Common myeloid progenitor, CD34-positive (primary cell): Measurements from ENCODE around the gene RPL36A.

ENCODE experiments used
- CTCF ChIA-PET: fragments of 350-600 bp; sonication (Branson Sonifier 250); formaldehyde crosslinking; loops from one replicate; lab custom pipeline; 2021; ENCODE audit warnings: antibody characterized with exemption; lab: Charles Lee
- POLR2A ChIA-PET: fragments of 350-600 bp; sonication (Branson Sonifier 250); formaldehyde crosslinking; loops from one replicate; lab custom pipeline; 2021; ENCODE audit warnings: antibody characterized with exemption; lab: Charles Lee
- DNase-seq, 3 donors: peaks; one replicate each; pipeline versions ENCODE4 v3.0.0 to v3.0.0-alpha.2; 2013
- H3K27ac ChIP-seq, 2 experiments: 1 replicate in 1 of 2; 2 replicates in 1 of 2; pipeline ENCODE4 v1.7.0; 2013; ENCODE audit warnings: inconsistent platforms in 2 of 2, low read length in 2 of 2, mild to moderate bottlenecking in 2 of 2, low read depth in 1 of 2, moderate library complexity in 1 of 2; ENCODE audit not compliant: severe bottlenecking in 2 of 2, insufficient read depth in 1 of 2, poor library complexity in 1 of 2
- H3K27me3 ChIP-seq, 5 experiments: replicated peaks in 2 of 5; 1 replicate in 3 of 5; 2 replicates in 2 of 5; pipeline versions ENCODE4 v1.6.1 to v1.7.0; 2013; ENCODE audit warnings: low read length in 4 of 5, mild to moderate bottlenecking in 2 of 5, moderate library complexity in 2 of 5, inconsistent platforms in 1 of 5; ENCODE audit not compliant: insufficient read depth in 5 of 5, control insufficient read depth in 4 of 5
- H3K36me3 ChIP-seq, 4 experiments: 1 replicate in 2 of 4; 2 replicates in 2 of 4; pipeline versions ENCODE4 v1.6.1 to v1.7.0; 2013; ENCODE audit warnings: low read length in 3 of 4, control low read depth in 1 of 4, mild to moderate bottlenecking in 1 of 4; ENCODE audit not compliant: control insufficient read depth in 4 of 4, insufficient read depth in 4 of 4
- H3K4me1 ChIP-seq, 4 experiments: 1 replicate in 3 of 4; 2 replicates in 1 of 4; pipeline versions ENCODE4 v1.6.1 to v1.7.1; 2013; ENCODE audit warnings: low read length in 3 of 4, mild to moderate bottlenecking in 3 of 4, control low read depth in 1 of 4, inconsistent platforms in 1 of 4, moderate library complexity in 1 of 4; ENCODE audit not compliant: control insufficient read depth in 4 of 4, insufficient read depth in 4 of 4; ENCODE audit errors: control extremely low read depth in 1 of 4
- H3K4me3 ChIP-seq, 7 experiments: 1 replicate in 4 of 7; 2 replicates in 3 of 7; pipeline versions ENCODE4 v1.5.1 to v1.7.0; 2013; ENCODE audit warnings: mild to moderate bottlenecking in 7 of 7, low read length in 6 of 7, moderate library complexity in 6 of 7, inconsistent platforms in 2 of 7, low read depth in 2 of 7, control low read depth in 1 of 7; ENCODE audit not compliant: insufficient read depth in 4 of 7, control insufficient read depth in 1 of 7; ENCODE audit errors: extremely low read depth in 1 of 7
- H3K9me3 ChIP-seq, 5 experiments: 1 replicate in 4 of 5; 2 replicates in 1 of 5; pipeline versions ENCODE4 v1.6.1 to v1.7.1; 2013; ENCODE audit warnings: low read length in 4 of 5, mild to moderate bottlenecking in 2 of 5, inconsistent platforms in 1 of 5, low read depth in 1 of 5, moderate library complexity in 1 of 5; ENCODE audit not compliant: control insufficient read depth in 4 of 5, insufficient read depth in 2 of 5; ENCODE audit errors: control extremely low read depth in 1 of 5
- WGBS: methylation state at CpG from one replicate; pipeline ENCODE4 v1.1.5; 2013; ENCODE audit not compliant: insufficient coverage; 5-methylcytosine and 5-hydroxymethylcytosine counted together

Gene RPL36A

DNA sequence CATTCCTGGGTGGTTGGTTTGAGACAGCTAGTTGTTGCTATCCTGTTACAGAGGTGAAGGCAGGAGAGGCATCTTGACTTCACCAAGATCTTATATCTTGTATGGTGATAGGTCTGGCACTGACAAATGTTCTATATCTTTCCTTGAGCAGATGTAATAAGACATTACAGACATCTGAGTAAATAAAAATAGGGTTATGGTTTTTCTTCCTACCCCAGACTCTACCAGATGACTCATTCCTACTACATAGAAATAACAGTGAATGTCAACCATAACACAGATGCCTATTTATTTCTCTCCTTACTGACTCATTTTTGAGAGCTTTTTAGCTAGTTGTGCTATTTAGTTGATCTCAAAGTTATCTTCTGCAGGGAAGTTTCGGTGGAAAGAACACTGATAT lies 39.1 kb downstream of the RPL36A start:
- no peaks in the 10 kb centered on the region for H3K27me3 ChIP-seq
- no peak overlapping the region for H3K4me3 ChIP-seq
- no peak for DNase-seq
- H3K4me1 ChIP-seq, result no peaks in the 10 kb centered on the region
- ChIA-PET POLR2A (no interaction called here), CTCF (interaction anchor here (0.7 kb wide), 1 partner anchor 18 kb away, joined by 3 read pairs; no protein-coding TSS in a partner anchor)
- no peak overlapping the region for H3K27ac ChIP-seq
- peaks cover 0 to 18% (median 4%) of the 10 kb centered on the region in 4 experiments for H3K36me3 ChIP-seq
- WGBS, result no CpG with 5 or more reads among the region's 1 CpG
- H3K9me3 ChIP-seq, result peaks cover 0 to 7% (median 4%) of the 10 kb centered on the region in 5 experiments

DNA sequence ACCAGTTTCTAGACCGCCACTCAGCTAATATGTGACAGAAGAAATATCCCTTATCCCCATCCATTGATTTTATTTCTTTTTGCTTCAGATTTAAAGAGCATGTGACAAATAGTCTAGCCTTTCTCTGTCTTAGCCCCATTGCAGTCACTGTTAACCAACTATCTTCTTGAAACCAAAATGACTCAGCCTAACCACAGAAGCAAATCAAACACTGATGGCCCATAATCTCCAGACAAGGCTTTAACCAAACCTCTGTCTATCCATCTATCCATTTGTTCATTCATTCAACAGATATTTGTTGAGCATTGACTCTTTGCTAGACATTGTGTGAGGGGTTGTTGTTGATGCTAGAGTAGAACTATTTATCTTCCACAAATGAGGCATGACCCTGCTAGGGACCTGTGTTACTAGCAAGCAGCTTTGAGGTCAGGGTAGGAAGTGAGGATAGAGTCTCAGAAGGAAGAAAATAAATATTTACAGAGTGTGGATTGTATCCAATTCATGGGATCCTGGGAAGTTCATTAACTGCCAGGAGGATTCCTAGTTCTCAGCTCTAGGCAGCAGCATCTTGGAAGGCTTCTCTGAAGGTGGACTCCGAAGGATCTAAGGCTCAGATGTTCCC lies 39.8 kb downstream of the RPL36A start:
- ChIA-PET CTCF (no interaction called here), POLR2A (no interaction called here)
- Histone ChIP-seq H3K27ac (no peak overlapping the region), H3K4me3 (no peak overlapping the region), H3K9me3 (peaks cover 0 to 7% (median 4%) of the 10 kb centered on the region in 5 experiments), H3K4me1 (no peaks in the 10 kb centered on the region), H3K36me3 (peaks cover 0 to 18% (median 4%) of the 10 kb centered on the region in 4 experiments), H3K27me3 (no peaks in the 10 kb centered on the region)
- WGBS, result 91% methylated on average over 1 of the region's 2 CpGs
- DNase-seq, result no peak

DNA sequence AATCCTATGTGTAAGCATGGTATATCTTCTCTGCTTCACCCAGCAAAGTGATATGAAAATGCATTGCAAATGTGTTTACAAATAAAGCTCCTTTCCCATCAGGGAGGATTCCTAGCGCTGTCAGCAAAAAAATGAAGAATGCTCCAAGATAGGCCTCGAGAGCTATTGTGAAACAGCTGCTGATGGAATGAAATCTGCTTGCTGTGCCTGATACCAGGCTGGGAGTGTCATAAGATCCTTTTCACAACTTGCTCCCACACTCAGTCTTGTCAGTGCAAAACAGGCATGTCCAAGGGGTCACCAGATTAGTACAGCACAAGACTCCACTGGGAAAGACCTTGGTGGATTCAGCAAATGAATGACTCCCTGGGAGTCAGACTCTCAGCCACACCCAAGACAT lies 51.3 kb downstream of the RPL36A start:
- peaks cover 0 to 12% (median 5%) of the 10 kb centered on the region in 5 experiments for H3K9me3 ChIP-seq
- 85% methylated on average over 2 of the region's 2 CpGs for WGBS
- no peak overlapping the region for H3K27ac ChIP-seq
- H3K27me3 ChIP-seq, result no peaks in the 10 kb centered on the region
- no peak overlapping the region for H3K4me3 ChIP-seq
- no peak for DNase-seq
- CTCF ChIA-PET, result no interaction called here
- POLR2A ChIA-PET, result no interaction called here
- no peaks in the 10 kb centered on the region for H3K4me1 ChIP-seq
- peaks cover 0 to 30% (median 9%) of the 10 kb centered on the region in 4 experiments for H3K36me3 ChIP-seq
